ENCODE data around the gene IRX6. TPM values are rescaled to one million over a fixed set of nuclear protein-coding genes. Genes with fewer than 3 reads are reported as not detected.

IRX6 gene
- total RNA-seq, 1 experiment from 2014 or later = 0.22 TPM

DNA sequence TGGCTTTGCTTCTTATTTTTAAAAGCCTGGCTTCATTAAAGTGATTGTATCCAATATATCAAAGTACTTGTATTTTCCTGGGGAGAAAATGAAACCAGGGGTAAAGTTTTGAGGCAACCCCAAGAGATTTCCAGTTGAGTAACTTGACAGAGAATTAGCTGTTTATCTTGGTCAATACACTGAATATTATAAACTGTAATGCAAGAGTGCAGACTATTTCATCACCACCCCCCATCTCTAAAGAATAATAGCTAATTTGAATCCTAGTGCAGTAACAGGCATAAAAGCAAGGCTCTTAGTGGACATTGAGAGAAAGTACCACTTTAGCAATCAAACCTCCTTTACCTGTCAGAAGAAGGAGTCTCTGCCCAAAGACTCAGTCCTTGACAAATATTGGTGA lies 27.0 kb downstream of the IRX6 start:
- no peak overlapping the region for H3K4me3 Mint-ChIP-seq
- POLR2A ChIA-PET = no interaction called here
- CTCF ChIA-PET = no interaction called here

More for the DNA sequence above, 27.0 kb downstream of the IRX6 start:
- H3K27me3 Mint-ChIP-seq (ENCODE audit: low read depth) = no peaks in the 10 kb centered on the region
- H3K4me1 Mint-ChIP-seq = no peaks in the 10 kb centered on the region
- ATAC-seq = no peak
- TF ChIP-seq PRRX2 (CRISPR knock-in tag; IDR thresholded peaks at IDR 0.05) (no peak), JUN (CRISPR knock-in tag; IDR thresholded peaks at IDR 0.05) (no peak), TEAD1 (CRISPR knock-in tag; IDR thresholded peaks at IDR 0.05) (no peak), ESRRA (CRISPR knock-in tag; IDR thresholded peaks at IDR 0.05; ENCODE audit: borderline replicate concordance) (no peak), ETV6 (CRISPR knock-in tag; IDR thresholded peaks at IDR 0.05) (no peak), NR2C2 (CRISPR knock-in tag; IDR thresholded peaks at IDR 0.05) (no peak), ZNF317 (CRISPR knock-in tag; IDR thresholded peaks at IDR 0.05; ENCODE audit: borderline replicate concordance, low read depth) (no peak), SMAD3 (CRISPR knock-in tag; IDR thresholded peaks at IDR 0.05; ENCODE audit: borderline replicate concordance) (no peak), ELF4 (CRISPR knock-in tag; IDR thresholded peaks at IDR 0.05; ENCODE audit: low read depth) (no peak), HMGA2 (CRISPR knock-in tag; IDR thresholded peaks at IDR 0.05) (no peak), TCF7 (CRISPR knock-in tag; IDR thresholded peaks at IDR 0.05; ENCODE audit: low read depth) (no peak), SMAD4 (CRISPR knock-in tag; IDR thresholded peaks at IDR 0.05) (no peak), CBFB (CRISPR knock-in tag; IDR thresholded peaks at IDR 0.05; ENCODE audit: low read depth) (no peak)
- TF ChIP-seq, protein P1, sequence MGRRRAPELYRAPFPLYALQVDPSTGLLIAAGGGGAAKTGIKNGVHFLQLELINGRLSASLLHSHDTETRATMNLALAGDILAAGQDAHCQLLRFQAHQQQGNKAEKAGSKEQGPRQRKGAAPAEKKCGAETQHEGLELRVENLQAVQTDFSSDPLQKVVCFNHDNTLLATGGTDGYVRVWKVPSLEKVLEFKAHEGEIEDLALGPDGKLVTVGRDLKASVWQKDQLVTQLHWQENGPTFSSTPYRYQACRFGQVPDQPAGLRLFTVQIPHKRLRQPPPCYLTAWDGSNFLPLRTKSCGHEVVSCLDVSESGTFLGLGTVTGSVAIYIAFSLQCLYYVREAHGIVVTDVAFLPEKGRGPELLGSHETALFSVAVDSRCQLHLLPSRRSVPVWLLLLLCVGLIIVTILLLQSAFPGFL (CRISPR knock-in tag; IDR thresholded peaks at IDR 0.05; ENCODE audit: borderline replicate concordance) = no peak
- TF ChIP-seq, protein P2, sequence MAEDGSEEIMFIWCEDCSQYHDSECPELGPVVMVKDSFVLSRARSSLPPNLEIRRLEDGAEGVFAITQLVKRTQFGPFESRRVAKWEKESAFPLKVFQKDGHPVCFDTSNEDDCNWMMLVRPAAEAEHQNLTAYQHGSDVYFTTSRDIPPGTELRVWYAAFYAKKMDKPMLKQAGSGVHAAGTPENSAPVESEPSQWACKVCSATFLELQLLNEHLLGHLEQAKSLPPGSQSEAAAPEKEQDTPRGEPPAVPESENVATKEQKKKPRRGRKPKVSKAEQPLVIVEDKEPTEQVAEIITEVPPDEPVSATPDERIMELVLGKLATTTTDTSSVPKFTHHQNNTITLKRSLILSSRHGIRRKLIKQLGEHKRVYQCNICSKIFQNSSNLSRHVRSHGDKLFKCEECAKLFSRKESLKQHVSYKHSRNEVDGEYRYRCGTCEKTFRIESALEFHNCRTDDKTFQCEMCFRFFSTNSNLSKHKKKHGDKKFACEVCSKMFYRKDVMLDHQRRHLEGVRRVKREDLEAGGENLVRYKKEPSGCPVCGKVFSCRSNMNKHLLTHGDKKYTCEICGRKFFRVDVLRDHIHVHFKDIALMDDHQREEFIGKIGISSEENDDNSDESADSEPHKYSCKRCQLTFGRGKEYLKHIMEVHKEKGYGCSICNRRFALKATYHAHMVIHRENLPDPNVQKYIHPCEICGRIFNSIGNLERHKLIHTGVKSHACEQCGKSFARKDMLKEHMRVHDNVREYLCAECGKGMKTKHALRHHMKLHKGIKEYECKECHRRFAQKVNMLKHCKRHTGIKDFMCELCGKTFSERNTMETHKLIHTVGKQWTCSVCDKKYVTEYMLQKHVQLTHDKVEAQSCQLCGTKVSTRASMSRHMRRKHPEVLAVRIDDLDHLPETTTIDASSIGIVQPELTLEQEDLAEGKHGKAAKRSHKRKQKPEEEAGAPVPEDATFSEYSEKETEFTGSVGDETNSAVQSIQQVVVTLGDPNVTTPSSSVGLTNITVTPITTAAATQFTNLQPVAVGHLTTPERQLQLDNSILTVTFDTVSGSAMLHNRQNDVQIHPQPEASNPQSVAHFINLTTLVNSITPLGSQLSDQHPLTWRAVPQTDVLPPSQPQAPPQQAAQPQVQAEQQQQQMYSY (CRISPR knock-in tag; IDR thresholded peaks at IDR 0.05) = no peak
- TF ChIP-seq, protein P3, sequence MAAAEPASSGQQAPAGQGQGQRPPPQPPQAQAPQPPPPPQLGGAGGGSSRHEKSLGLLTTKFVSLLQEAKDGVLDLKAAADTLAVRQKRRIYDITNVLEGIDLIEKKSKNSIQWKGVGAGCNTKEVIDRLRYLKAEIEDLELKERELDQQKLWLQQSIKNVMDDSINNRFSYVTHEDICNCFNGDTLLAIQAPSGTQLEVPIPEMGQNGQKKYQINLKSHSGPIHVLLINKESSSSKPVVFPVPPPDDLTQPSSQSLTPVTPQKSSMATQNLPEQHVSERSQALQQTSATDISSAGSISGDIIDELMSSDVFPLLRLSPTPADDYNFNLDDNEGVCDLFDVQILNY (CRISPR knock-in tag; IDR thresholded peaks at IDR 0.05) = no peak
- TF ChIP-seq, protein P4, sequence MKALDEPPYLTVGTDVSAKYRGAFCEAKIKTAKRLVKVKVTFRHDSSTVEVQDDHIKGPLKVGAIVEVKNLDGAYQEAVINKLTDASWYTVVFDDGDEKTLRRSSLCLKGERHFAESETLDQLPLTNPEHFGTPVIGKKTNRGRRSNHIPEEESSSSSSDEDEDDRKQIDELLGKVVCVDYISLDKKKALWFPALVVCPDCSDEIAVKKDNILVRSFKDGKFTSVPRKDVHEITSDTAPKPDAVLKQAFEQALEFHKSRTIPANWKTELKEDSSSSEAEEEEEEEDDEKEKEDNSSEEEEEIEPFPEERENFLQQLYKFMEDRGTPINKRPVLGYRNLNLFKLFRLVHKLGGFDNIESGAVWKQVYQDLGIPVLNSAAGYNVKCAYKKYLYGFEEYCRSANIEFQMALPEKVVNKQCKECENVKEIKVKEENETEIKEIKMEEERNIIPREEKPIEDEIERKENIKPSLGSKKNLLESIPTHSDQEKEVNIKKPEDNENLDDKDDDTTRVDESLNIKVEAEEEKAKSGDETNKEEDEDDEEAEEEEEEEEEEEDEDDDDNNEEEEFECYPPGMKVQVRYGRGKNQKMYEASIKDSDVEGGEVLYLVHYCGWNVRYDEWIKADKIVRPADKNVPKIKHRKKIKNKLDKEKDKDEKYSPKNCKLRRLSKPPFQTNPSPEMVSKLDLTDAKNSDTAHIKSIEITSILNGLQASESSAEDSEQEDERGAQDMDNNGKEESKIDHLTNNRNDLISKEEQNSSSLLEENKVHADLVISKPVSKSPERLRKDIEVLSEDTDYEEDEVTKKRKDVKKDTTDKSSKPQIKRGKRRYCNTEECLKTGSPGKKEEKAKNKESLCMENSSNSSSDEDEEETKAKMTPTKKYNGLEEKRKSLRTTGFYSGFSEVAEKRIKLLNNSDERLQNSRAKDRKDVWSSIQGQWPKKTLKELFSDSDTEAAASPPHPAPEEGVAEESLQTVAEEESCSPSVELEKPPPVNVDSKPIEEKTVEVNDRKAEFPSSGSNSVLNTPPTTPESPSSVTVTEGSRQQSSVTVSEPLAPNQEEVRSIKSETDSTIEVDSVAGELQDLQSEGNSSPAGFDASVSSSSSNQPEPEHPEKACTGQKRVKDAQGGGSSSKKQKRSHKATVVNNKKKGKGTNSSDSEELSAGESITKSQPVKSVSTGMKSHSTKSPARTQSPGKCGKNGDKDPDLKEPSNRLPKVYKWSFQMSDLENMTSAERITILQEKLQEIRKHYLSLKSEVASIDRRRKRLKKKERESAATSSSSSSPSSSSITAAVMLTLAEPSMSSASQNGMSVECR (CRISPR knock-in tag; IDR thresholded peaks at IDR 0.05; ENCODE audit: borderline replicate concordance) = no peak
- TF ChIP-seq, protein P5, sequence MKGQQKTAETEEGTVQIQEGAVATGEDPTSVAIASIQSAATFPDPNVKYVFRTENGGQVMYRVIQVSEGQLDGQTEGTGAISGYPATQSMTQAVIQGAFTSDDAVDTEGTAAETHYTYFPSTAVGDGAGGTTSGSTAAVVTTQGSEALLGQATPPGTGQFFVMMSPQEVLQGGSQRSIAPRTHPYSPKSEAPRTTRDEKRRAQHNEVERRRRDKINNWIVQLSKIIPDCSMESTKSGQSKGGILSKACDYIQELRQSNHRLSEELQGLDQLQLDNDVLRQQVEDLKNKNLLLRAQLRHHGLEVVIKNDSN (CRISPR knock-in tag; IDR thresholded peaks at IDR 0.05) = no peak
- H3K36me3 Mint-ChIP-seq = no peaks in the 10 kb centered on the region
- H3K27ac Mint-ChIP-seq = no peak overlapping the region
- no peak for DNase-seq (ENCODE audit: low spot score)
- 0 out of 2 replicates have a peak, but pooled peaks cover 5% of the 10 kb centered on the region for H3K9me3 Mint-ChIP-seq

Data from WTC11 (cell line).